Activated CD4-positive, alpha-beta T cell treated with anti-CD3 and anti-CD28 coated beads for 48 hours (primary cell): ENCODE data around the gene FZR1.
A peak's percentile ranks its signal among the peaks of the same experiment; 100 is the strongest.

Source experiments
- DNase-seq: peaks from one replicate; pipeline ENCODE4 v3.0.0-alpha.2; 2020

FZR1 gene

GRCh38 chr19:3474614-3475013 is 31.5 kb upstream of the FZR1 start:
- no peak for DNase-seq

GRCh38 chr19:3475449-3475848 is 30.7 kb upstream of the FZR1 start:
- no peak for DNase-seq

- no peak for DNase-seq
Measured at GRCh38 chr19:3476830-3477229, 29.3 kb upstream of the FZR1 start.

GRCh38 chr19:3477506-3477905 is 28.6 kb upstream of the FZR1 start:
- DNase-seq, result no peak

- DNase-seq, result no peak
Measured at GRCh38 chr19:3477951-3478350, 28.2 kb upstream of the FZR1 start.

- no peak for DNase-seq
Measured at GRCh38 chr19:3478409-3479176, 27.5 kb upstream of the FZR1 start.

- DNase-seq, result peak; percentile 67
Measured at GRCh38 chr19:3479177-3479833, 26.8 kb upstream of the FZR1 start.

- DNase-seq, result peak; percentile 68
Measured at GRCh38 chr19:3479834-3480215, 26.3 kb upstream of the FZR1 start.

- DNase-seq, result no peak
Measured at GRCh38 chr19:3480383-3481091, 25.6 kb upstream of the FZR1 start, which contains the start of gene SMIM24. Gene SMIM24, minus strand, starts transcription at chr19:3480525. Its CDS starts 62 bp downstream, at chr19:3480463.

- DNase-seq, result no peak
Measured at GRCh38 chr19:3481241-3482090, 24.6 kb upstream of the FZR1 start.

- no peak for DNase-seq
Measured at GRCh38 chr19:3482507-3483225, 23.4 kb upstream of the FZR1 start.

- DNase-seq, result no peak
Measured at GRCh38 chr19:3483226-3483628, 22.9 kb upstream of the FZR1 start, which contains the start of gene SMIM44. Gene SMIM44, minus strand, starts transcription at chr19:3483441. Its CDS starts 38 bp downstream, at chr19:3483403.

- no peak for DNase-seq
Measured at GRCh38 chr19:3491396-3492119, 14.6 kb upstream of the FZR1 start.

- no peak for DNase-seq
Measured at GRCh38 chr19:3492131-3492839, 13.8 kb upstream of the FZR1 start.

- no peak for DNase-seq
Measured at GRCh38 chr19:3492919-3493318, 13.2 kb upstream of the FZR1 start.

GRCh38 chr19:3493651-3494050 is 12.5 kb upstream of the FZR1 start:
- no peak for DNase-seq

- peak; percentile 76 for DNase-seq
Measured at GRCh38 chr19:3494051-3494450, 12.1 kb upstream of the FZR1 start.

- DNase-seq, result peak; percentile 78
Measured at GRCh38 chr19:3494559-3494958, 11.6 kb upstream of the FZR1 start.

GRCh38 chr19:3496392-3497273 is 9.5 kb upstream of the FZR1 start:
- DNase-seq, result no peak
